A549 (cell line): ENCODE data around the gene AQP7. TPM values are rescaled to one million over a fixed set of nuclear protein-coding genes. Genes with fewer than 3 reads are reported as not detected.

Experiments
- ATAC-seq, 2 experiments: fragments of 200-7000 bp in 1 of 2; fragments of >200 bp in 1 of 2; cut with Nextera tagmentation in 1 of 2; cut with Tn5 transposase in 1 of 2; 3 replicates each; pipeline versions ENCODE4 v1.8.0 to v1.9.1; 2018 to 2020; ENCODE audit warnings: mild to moderate bottlenecking in 1 of 2, moderate library complexity in 1 of 2
- CTCF ChIA-PET: fragments of 300-600 bp; sonication (Branson Sonifier 250); formaldehyde crosslinking; extraction: SDS; loops from one replicate; lab custom pipeline; 2021; ENCODE audit warnings: antibody characterized with exemption, inconsistent platforms; lab: Yijun Ruan, JAX
- POLR2A ChIA-PET: fragments of 350-600 bp; formaldehyde crosslinking; extraction: SDS; loops from one replicate; lab custom pipeline; 2021; ENCODE audit warnings: antibody characterized with exemption, inconsistent platforms; lab: Yijun Ruan, JAX
- DNase-seq, 2 experiments: peaks; one replicate each; pipeline versions ENCODE4 v3.0.0 to v3.0.0-alpha.2; 2011 to 2016; ENCODE audit warnings: low read depth in 1 of 2, low spot score in 1 of 2
- FAIRE-seq: peaks from 2 replicates; lab custom pipeline; 2011; peaks lifted over from hg19 to GRCh38; lab: Jason Lieb, UNC
- H3K27ac ChIP-seq, 2 experiments: fragments of >200 bp; sonication (Bioruptor Twin); formaldehyde crosslinking; 3 replicates each; pipeline ENCODE4 v1.5.1; 2016 to 2017
- H3K4me1 ChIP-seq: fragments of >200 bp; sonication (Bioruptor Twin); formaldehyde crosslinking; 3 replicates; pipeline ENCODE4 v1.6.1; 2016
- H3K4me2 ChIP-seq: fragments of >200 bp; sonication (Bioruptor Twin); formaldehyde crosslinking; 3 replicates; pipeline ENCODE4 v1.6.1; 2016
- H3K4me3 ChIP-seq: fragments of >200 bp; sonication (Bioruptor Twin); formaldehyde crosslinking; 3 replicates; pipeline ENCODE4 v1.5.1; 2016
- H3K9me3 ChIP-seq: fragments of >200 bp; sonication (Bioruptor Twin); formaldehyde crosslinking; 3 replicates; pipeline ENCODE4 v1.6.1; 2016
- ATOH8 ChIP-seq: fragments of 250-450 bp; sonication (Bioruptor Pico); IDR thresholded peaks from 2 replicates; pipeline ENCODE4 v1.5.0; 2020; ENCODE audit warnings: low read depth, mild to moderate bottlenecking, moderate library complexity
- CHD2 ChIP-seq: fragments of 150-350 bp; IDR thresholded peaks from 2 replicates; pipeline ENCODE4 v1.6.1; 2014; ENCODE audit warnings: low read length; ENCODE audit not compliant: partially characterized antibody
- CTCF ChIP-seq: fragments of >200 bp; sonication (Bioruptor Twin); formaldehyde crosslinking; IDR thresholded peaks from 3 replicates; pipeline ENCODE4 v1.5.1; 2016
- E2F6 ChIP-seq: IDR thresholded peaks from 2 replicates; pipeline ENCODE4 v1.6.1; 2012; ENCODE audit warnings: low read depth, borderline replicate concordance
- ELK1 ChIP-seq: fragments of 150-350 bp; IDR thresholded peaks from 2 replicates; pipeline ENCODE4 v1.6.1; 2014; ENCODE audit warnings: low read depth, mild to moderate bottlenecking, low read length
- ESRRA ChIP-seq: fragments of 150-350 bp; IDR thresholded peaks from 2 replicates; pipeline ENCODE4 v1.6.1; 2014; ENCODE audit warnings: mild to moderate bottlenecking, low read length, borderline replicate concordance
- FOSB ChIP-seq: fragments of 250-450 bp; sonication (Bioruptor Pico); IDR thresholded peaks from 2 replicates; pipeline ENCODE4 v1.5.0; 2020; ENCODE audit warnings: mild to moderate bottlenecking, moderate library complexity
- FOSL2 ChIP-seq, 2 experiments: fragments of 450-650 bp in 1 of 2; fragments of >200 bp in 1 of 2; sonication (Bioruptor Twin) in 1 of 2; formaldehyde crosslinking; IDR thresholded peaks; 2 replicates each; pipeline versions ENCODE4 v1.5.0 to v1.6.1; 2016 to 2020; ENCODE audit warnings: mild to moderate bottlenecking in 1 of 2, moderate library complexity in 1 of 2
- FOXS1 ChIP-seq: fragments of 250-450 bp; sonication (Bioruptor Pico); IDR thresholded peaks from 2 replicates; pipeline ENCODE4 v1.5.0; 2020; ENCODE audit warnings: mild to moderate bottlenecking, moderate library complexity
- GATA3 ChIP-seq: IDR thresholded peaks from 2 replicates; pipeline ENCODE4 v1.6.1; 2012; ENCODE audit warnings: borderline replicate concordance
- HDAC2 ChIP-seq: fragments of 200-600 bp; sonication (generic); IDR thresholded peaks from 2 replicates; pipeline ENCODE4 v1.6.1; 2016
- JUN ChIP-seq, 2 experiments: fragments of >200 bp; sonication (Bioruptor Twin); formaldehyde crosslinking; IDR thresholded peaks; 2 replicates in 1 of 2; 3 replicates in 1 of 2; pipeline ENCODE4 v1.6.1; 2016 to 2017
- JUNB ChIP-seq: fragments of >200 bp; sonication (Bioruptor Twin); formaldehyde crosslinking; IDR thresholded peaks from 2 replicates; pipeline ENCODE4 v1.6.1; 2016
- MAFK ChIP-seq: fragments of 450-650 bp; IDR thresholded peaks from 2 replicates; pipeline ENCODE4 v1.6.1; 2014; ENCODE audit not compliant: partially characterized antibody
- MAX ChIP-seq: IDR thresholded peaks from 2 replicates; pipeline ENCODE4 v1.6.1; 2012
- NFE2L2 ChIP-seq: fragments of 150-350 bp; conservative IDR thresholded peaks from 2 replicates; pipeline ENCODE4 v1.6.1; 2014; ENCODE audit warnings: low read length
- NR3C1 ChIP-seq: fragments of >200 bp; sonication (Bioruptor Twin); formaldehyde crosslinking; IDR thresholded peaks from 3 replicates; pipeline ENCODE4 v1.6.1; 2017
- PHF8 ChIP-seq: fragments of 200-600 bp; sonication (generic); IDR thresholded peaks from 2 replicates; pipeline ENCODE4 v1.6.1; 2016; ENCODE audit warnings: low read depth, mild to moderate bottlenecking, antibody characterized with exemption, moderate library complexity, borderline replicate concordance
- RAD21 ChIP-seq, 2 experiments: fragments of >200 bp in 1 of 2; sonication (Bioruptor Twin) in 1 of 2; formaldehyde crosslinking in 1 of 2; IDR thresholded peaks in 1 of 2; conservative IDR thresholded peaks in 1 of 2; 2 replicates in 1 of 2; 3 replicates in 1 of 2; pipeline ENCODE4 v1.6.1; 2012 to 2018; ENCODE audit warnings: inconsistent platforms in 1 of 2
- RFX5 ChIP-seq: fragments of 450-650 bp; IDR thresholded peaks from 2 replicates; pipeline ENCODE4 v1.7.1; 2014; ENCODE audit warnings: antibody characterized with exemption, mild to moderate bottlenecking, moderate library complexity
- SMC3 ChIP-seq: fragments of >200 bp; sonication (Bioruptor Twin); formaldehyde crosslinking; IDR thresholded peaks from 3 replicates; pipeline ENCODE4 v1.6.1; 2018; ENCODE audit warnings: inconsistent platforms
- SREBF2 ChIP-seq: fragments of 450-650 bp; IDR thresholded peaks from 2 replicates; pipeline ENCODE4 v1.6.1; 2014; ENCODE audit warnings: mild to moderate bottlenecking, moderate library complexity
- TFCP2L1 ChIP-seq: fragments of 250-450 bp; sonication (Bioruptor Pico); IDR thresholded peaks from 2 replicates; pipeline ENCODE4 v1.5.0; 2021; ENCODE audit warnings: mild to moderate bottlenecking
- USF2 ChIP-seq: fragments of 450-650 bp; IDR thresholded peaks from 2 replicates; pipeline ENCODE4 v1.6.1; 2014; ENCODE audit warnings: antibody characterized with exemption
- ZNF302 ChIP-seq: fragments of 250-450 bp; sonication (Bioruptor Pico); IDR thresholded peaks from 2 replicates; pipeline ENCODE4 v1.9.0; 2021; ENCODE audit warnings: inconsistent platforms, mild to moderate bottlenecking, moderate library complexity
- ZSCAN20 ChIP-seq: fragments of 250-450 bp; sonication (Bioruptor Pico); IDR thresholded peaks from 2 replicates; pipeline ENCODE4 v1.8.0; 2022; ENCODE audit warnings: mild to moderate bottlenecking, moderate library complexity
- WGBS: methylation state at CpG from one replicate; pipeline ENCODE4 v1.1.6; 2017; ENCODE audit errors: missing lambda C conversion rate; 5-methylcytosine and 5-hydroxymethylcytosine counted together
- polyA plus RNA-seq, 4 experiments: library from polyadenylated mRNA; depleted of rRNA in 3 of 4; stranded (reverse); fragments of >200 nt; fragmentation: RNase III in 1 of 4; extraction: RNeasy Plus Mini Kit Qiagen cat#74134 plus additional on column Dnase treatment in 1 of 4; gene quantifications; 2 replicates in 3 of 4; 3 replicates in 1 of 4; pipeline ENCODE4 v1.2.3, GENCODE V29; 2011 to 2017

AQP7 gene
- polyA plus RNA-seq, 2 of the 4 experiments (the other 2 are of a cell fraction): 0.61 to 1.1 TPM

- FAIRE-seq (no peak), ATAC-seq (no peak), DNase-seq (no peak)
- Histone ChIP-seq H3K4me2 (no peak overlapping the region), H3K4me1 (peaks cover 12% of the 10 kb centered on the region; the same call in 2 of the 3 replicates), H3K4me3 (no peak overlapping the region), H3K9me3 (no peaks in the 10 kb centered on the region), H3K27ac (no peak overlapping the region)
- ChIA-PET POLR2A (no interaction called here), CTCF (interaction anchor here (1.1 kb wide), 1 partner anchor 28 kb away, joined by 3 read pairs; no protein-coding TSS in a partner anchor)
- WGBS: 94% methylated on average over 4 of the region's 4 CpGs
- TF ChIP-seq JUNB (no peak), CHD2 (no peak), JUN (IDR thresholded peaks at IDR 0.05) (no peak), MAX (no peak), RAD21 (conservative IDR thresholded peaks at IDR 0.05 in 1 of 2, IDR thresholded peaks at IDR 0.05 in 1 of 2) (no peak), FOSL2 (IDR thresholded peaks at IDR 0.05) (no peak), FOSL2 (CRISPR knock-in tag; IDR thresholded peaks at IDR 0.05) (no peak), RFX5 (no peak)
These were observed 55.8 kb downstream of the AQP7 start for GRCh38 chr9:33346564-33346963.

- H3K27ac ChIP-seq: 0 out of 6 replicates have a peak overlapping the region, but pooled peaks of 1 of the 2 experiments have one; percentile 18
- ATAC-seq (peak; percentile 30 to 70; a peak in 4 of 6 replicates), FAIRE-seq (no peak), DNase-seq (peak in 1 of 2 experiments; percentile 44)
- H3K4me1 ChIP-seq: no peaks in the 10 kb centered on the region
- TF ChIP-seq CTCF: peak; percentile 24; the same call in 1 of the 3 replicates
- no peak for TF ChIP-seq PHF8
- peak; percentile 33 to 59; a peak in 2 of 5 replicates for TF ChIP-seq RAD21 (conservative IDR thresholded peaks at IDR 0.05 in 1 of 2, IDR thresholded peaks at IDR 0.05 in 1 of 2)
- 0 out of 3 replicates have a peak, but pooled peaks have one; percentile 10 for TF ChIP-seq SMC3
- TF ChIP-seq HDAC2: no peak
- no peak overlapping the region for H3K4me3 ChIP-seq
- POLR2A ChIA-PET: no interaction called here
- peaks cover 18% of the 10 kb centered on the region for H3K9me3 ChIP-seq
- H3K4me2 ChIP-seq: no peak overlapping the region
- CTCF ChIA-PET: interaction anchor here (0.7 to 1.6 kb wide), 5 partner anchors 13 to 61 kb away, joined by 3 to 6 read pairs (median 3); no protein-coding TSS in a partner anchor
- 76% methylated on average over 3 of the region's 3 CpGs for WGBS
These were observed 58.2 kb downstream of the AQP7 start for GRCh38 chr9:33344145-33344544.

GRCh38 chr9:33341182-33341581, 61.2 kb downstream of the AQP7 start:
- ATAC-seq (no peak), DNase-seq (no peak), FAIRE-seq (no peak)
- CTCF ChIA-PET: no interaction called here
- Histone ChIP-seq H3K4me3 (no peak overlapping the region), H3K4me2 (no peak overlapping the region), H3K4me1 (no peaks in the 10 kb centered on the region), H3K9me3 (peaks cover 32% of the 10 kb centered on the region), H3K27ac (no peak overlapping the region)
- TF ChIP-seq FOXS1 (no peak), ATOH8 (CRISPR knock-in tag) (no peak), RFX5 (no peak), ELK1 (no peak), ZSCAN20 (CRISPR knock-in tag) (no peak), TFCP2L1 (CRISPR knock-in tag) (no peak), FOSB (CRISPR knock-in tag) (no peak), GATA3 (no peak), CHD2 (no peak), MAFK (no peak), NFE2L2 (no peak), ZNF302 (no peak), E2F6 (no peak), ESRRA (no peak), SREBF2 (no peak), USF2 (no peak), FOSL2 (IDR thresholded peaks at IDR 0.05) (no peak), FOSL2 (CRISPR knock-in tag; IDR thresholded peaks at IDR 0.05) (no peak), NR3C1 (no peak)
- 90% methylated on average over 3 of the region's 3 CpGs for WGBS
- POLR2A ChIA-PET: no interaction called here
